Gastrocnemius medialis (tissue), 4 donors: ENCODE data around the gene DPYSL4.

Experiments used
- POLR2A ChIP-seq, 2 donors: fragments of 450-650 bp; IDR thresholded peaks; one replicate each; pipeline ENCODE4 v1.6.1; 2017; ENCODE audit warnings: antibody characterized with exemption in 2 of 2, mild to moderate bottlenecking in 2 of 2, moderate library complexity in 2 of 2
- TF ChIP-seq, protein P1 (sequence below), 5 experiments: fragments of 450-650 bp in 3 of 5; fragments of 200-600 bp in 2 of 5; sonication (generic) in 2 of 5; IDR thresholded peaks in 4 of 5; conservative IDR thresholded peaks in 1 of 5; 1 replicate in 4 of 5; 2 replicates in 1 of 5; pipeline ENCODE4 v1.5.1; 2016 to 2019; ENCODE audit warnings: antibody characterized with exemption in 5 of 5, mild to moderate bottlenecking in 3 of 5, moderate library complexity in 3 of 5

DNA sequence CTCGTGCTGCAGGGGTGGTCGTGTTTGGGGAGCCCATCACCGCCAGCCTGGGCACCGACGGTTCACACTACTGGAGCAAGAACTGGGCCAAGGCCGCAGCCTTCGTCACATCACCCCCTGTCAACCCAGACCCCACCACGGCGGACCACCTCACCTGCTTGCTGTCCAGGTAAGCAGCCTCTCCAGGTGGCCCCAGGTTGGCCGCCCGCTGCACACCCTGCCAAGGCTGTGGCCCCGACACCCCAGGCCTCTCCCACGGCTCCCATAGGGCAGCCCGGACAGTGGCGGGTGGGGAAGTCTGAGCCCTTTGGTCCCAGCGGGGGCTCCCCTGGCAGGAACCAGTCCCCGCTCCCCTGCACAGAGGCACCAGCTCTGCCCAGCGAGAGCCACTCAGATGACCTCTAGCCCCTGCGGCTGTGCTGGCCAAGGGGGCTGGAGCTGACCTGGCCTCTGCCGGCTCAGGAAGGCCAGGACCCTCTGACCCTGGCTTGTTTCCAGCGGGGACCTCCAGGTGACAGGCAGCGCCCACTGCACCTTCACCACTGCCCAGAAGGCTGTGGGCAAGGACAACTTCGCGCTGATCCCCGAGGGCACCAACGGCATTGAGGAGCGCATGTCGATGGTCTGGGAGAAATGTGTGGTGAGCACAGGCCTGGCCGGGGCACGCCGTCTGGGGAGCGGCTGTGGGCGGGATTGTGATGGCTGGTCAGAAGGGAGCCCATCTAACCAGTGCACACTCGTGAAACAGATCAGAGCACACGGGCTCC lies 13.8 kb downstream of the DPYSL4 start:
- TF ChIP-seq, protein P1, sequence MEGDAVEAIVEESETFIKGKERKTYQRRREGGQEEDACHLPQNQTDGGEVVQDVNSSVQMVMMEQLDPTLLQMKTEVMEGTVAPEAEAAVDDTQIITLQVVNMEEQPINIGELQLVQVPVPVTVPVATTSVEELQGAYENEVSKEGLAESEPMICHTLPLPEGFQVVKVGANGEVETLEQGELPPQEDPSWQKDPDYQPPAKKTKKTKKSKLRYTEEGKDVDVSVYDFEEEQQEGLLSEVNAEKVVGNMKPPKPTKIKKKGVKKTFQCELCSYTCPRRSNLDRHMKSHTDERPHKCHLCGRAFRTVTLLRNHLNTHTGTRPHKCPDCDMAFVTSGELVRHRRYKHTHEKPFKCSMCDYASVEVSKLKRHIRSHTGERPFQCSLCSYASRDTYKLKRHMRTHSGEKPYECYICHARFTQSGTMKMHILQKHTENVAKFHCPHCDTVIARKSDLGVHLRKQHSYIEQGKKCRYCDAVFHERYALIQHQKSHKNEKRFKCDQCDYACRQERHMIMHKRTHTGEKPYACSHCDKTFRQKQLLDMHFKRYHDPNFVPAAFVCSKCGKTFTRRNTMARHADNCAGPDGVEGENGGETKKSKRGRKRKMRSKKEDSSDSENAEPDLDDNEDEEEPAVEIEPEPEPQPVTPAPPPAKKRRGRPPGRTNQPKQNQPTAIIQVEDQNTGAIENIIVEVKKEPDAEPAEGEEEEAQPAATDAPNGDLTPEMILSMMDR (IDR thresholded peaks at IDR 0.05 in 4 of 5, conservative IDR thresholded peaks at IDR 0.05 in 1 of 5) = no peak
- no peak for TF ChIP-seq POLR2A (IDR thresholded peaks at IDR 0.05)
